Stimulated activated CD8-positive, alpha-beta memory T cell treated with anti-CD3 and anti-CD28 coated beads, Interleukin-7, amount 100 ng/mL, for 48 hours (primary cell): ENCODE data around the gene HPCA.

ENCODE experiments used
- DNase-seq, 2 donors: peaks; one replicate each; pipeline ENCODE4 v3.0.0-alpha.2; 2020; ENCODE audit warnings: low read depth in 1 of 2; ENCODE audit errors: extremely low read depth in 1 of 2

Gene HPCA

GRCh38 chr1:32886004-32886827, at the start of gene HPCA:
Gene HPCA (plus strand): TSS chr1:32886491. CDS start chr1:32888899, 2,408 bp downstream.
- no peak for DNase-seq

DNA sequence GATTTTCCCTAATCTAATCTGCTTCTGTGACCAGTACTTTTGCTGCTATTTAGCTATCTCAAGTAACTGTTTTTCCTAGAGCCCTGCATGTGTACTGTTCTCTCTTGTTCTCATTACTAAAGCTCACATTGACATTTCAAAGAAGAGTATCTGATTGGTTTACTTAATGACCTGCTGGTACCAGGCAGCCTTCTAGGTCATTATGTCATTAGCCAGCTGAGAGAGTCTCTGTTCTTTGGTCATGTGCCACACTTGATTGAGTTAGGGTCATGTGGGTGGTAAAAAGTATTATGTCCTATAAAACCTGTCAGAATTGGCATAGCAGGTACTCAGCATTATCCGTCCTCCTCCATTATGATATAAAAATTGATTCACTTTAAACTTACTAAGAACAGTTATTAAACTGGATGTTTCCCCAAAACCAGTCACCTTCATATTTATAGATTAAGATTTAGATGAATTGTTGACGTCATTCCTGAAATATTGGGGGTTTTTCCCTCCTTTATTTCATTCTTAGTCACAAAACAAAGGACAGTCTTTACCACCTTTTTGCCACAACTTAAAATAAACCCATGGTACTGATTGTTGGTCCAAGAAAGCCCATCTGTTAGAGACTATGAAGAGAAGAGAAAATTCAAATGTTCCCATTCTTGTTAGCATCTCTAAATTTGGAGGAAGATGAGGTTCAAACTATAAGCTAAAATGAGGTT, 37.8 kb upstream of the HPCA start:
- no peak for DNase-seq

GRCh38 chr1:32855861-32856617, 30.3 kb upstream of the HPCA start:
- DNase-seq: no peak

DNA sequence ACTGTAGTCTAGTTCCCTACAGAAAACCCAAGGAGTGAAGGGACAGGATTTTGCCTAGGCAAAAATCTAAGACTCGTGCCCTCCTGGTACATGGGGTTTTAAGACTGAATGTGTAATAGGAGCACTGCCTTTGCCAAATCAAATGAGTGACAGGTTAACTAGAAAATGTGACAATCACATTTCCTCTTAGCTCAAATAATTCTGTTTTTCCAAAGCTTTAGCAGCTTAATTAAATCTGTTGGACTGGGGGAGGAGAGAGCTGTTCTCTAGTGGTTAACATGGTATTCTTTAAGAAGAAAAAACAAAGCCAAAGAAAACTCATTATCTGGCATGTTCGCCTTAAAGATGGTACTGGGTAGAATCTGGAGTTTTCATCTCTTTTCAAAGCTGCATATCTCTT, 28.2 kb upstream of the HPCA start:
- no peak for DNase-seq

GRCh38 chr1:32858791-32859190, 27.5 kb upstream of the HPCA start:
- DNase-seq: no peak

GRCh38 chr1:32859915-32860314, 26.4 kb upstream of the HPCA start:
- no peak for DNase-seq

GRCh38 chr1:32860566-32860965, 25.7 kb upstream of the HPCA start:
- DNase-seq: no peak

DNA sequence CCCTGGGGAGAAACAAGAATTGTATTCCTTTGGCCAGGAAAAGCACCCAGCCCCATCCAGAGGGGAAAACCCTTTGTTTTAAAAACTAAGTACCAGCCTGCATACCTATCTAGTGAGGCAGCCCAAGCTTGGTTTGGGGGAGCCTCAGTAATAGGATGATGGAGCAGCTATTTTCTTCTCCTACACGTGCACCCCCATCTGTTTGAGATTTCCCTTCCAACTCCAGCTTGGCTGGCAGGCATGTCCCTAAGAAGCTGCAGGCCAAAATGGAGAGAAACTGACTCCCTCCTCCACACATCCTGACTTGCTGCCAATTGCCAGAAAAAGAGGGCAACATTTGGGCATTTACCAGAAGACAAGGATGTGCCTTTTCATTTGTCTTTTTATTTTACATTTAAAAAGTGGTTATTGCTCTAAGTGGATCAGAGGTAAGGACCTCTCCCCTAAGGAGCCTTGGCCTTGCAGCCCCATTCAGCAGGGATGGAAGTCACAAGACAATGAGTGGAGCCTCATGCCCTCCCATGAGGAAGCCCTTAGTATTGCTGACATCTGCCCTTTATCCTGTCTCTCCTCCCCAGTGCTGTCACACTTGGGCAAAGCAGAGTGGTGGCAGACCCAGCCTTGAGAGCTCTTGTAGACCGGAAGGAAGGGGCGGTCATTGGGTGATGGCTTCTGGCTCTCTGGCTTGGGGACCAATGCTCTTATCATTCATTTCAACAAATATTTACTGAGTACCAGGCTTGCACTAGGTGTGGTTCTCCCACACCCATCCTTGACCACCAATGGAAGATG, 24.2 kb upstream of the HPCA start:
- no peak for DNase-seq

- no peak for DNase-seq
Observed at GRCh38 chr1:32863218-32863880, 22.9 kb upstream of the HPCA start.

- no peak for DNase-seq
Observed at GRCh38 chr1:32863881-32864245, 22.4 kb upstream of the HPCA start.

- no peak for DNase-seq
Observed at GRCh38 chr1:32864375-32865019, 21.8 kb upstream of the HPCA start.

DNA sequence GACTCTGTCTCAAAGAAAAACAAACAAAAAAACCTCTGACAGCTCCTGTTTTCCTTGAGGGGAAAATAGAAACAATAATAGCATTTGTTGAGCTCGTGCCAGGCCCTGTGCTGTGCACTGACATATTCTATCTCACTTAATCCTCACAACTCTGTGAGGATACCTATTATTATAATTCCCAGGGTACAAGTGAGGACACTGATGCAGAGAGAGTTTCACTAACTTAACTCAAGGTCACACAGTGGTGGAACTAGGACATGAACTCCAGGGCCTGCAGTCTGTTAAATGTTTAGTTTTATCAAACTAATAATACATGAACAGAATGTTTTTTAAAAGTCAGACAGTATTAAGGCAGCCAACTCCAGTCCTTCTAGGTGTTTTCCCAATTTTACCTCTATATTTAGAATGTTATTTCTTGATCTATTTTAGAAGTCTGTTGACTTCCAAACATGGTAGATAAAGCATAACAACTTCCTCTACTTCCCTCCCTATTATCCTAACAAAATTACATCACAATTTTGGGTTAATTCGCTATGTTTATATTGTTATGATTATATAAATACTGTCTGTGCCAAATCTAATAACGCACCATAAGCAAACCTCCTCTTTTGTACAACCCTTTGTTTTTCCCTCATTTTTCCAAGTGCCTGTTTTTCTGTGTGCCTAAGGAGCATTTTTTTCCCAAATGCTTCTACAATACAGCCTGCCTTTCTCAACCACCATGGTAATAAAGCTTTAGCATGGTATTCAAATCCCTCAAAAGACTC, 20.5 kb upstream of the HPCA start:
- DNase-seq: no peak

GRCh38 chr1:32867151-32867550, 19.1 kb upstream of the HPCA start:
- DNase-seq: no peak

DNA sequence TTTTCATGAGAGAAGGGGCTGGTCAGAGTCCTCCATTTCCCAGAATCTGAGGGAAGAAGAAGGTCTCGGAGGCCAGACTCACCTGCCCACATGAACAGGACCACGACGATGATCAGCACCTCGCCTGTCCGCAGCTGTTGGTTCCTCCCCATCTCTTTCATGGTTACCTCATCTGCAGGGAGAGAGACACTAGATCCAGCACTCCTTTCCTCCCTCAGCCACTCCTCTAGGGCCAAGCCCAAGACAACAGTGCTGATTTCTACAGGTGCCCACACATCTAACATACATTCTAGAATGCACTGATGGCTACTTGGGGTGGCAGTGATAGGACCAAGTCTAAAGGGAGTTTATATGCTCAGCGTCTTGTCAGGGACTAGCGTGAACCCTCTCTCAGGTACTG, 18.6 kb upstream of the HPCA start:
- DNase-seq: no peak

- no peak for DNase-seq
Observed at GRCh38 chr1:32868085-32868484, 18.2 kb upstream of the HPCA start.

- DNase-seq: no peak
Observed at GRCh38 chr1:32868806-32869455, 17.4 kb upstream of the HPCA start.

- DNase-seq: no peak
Observed at GRCh38 chr1:32869923-32870614, 16.2 kb upstream of the HPCA start.
